H9 (cell line): ENCODE results near the gene SMARCA2. TPM values are rescaled to one million over a fixed set of nuclear protein-coding genes. Genes with fewer than 3 reads are reported as not detected.

Experiments used
- DNase-seq: peaks from one replicate; pipeline ENCODE4 v3.0.0-alpha.2; 2017
- H2AFZ ChIP-seq: one replicate; pipeline ENCODE4 v1.6.1; 2013; ENCODE audit warnings: mild to moderate bottlenecking, low read length, control low read depth, moderate library complexity
- H2AK5ac ChIP-seq: 2 replicates; pipeline ENCODE4 v1.6.1; 2013; ENCODE audit warnings: low read length, control low read depth, mixed read lengths; ENCODE audit not compliant: insufficient read length
- H2BK120ac ChIP-seq: one replicate; pipeline ENCODE4 v1.6.1; 2013; ENCODE audit warnings: low read depth, mild to moderate bottlenecking, low read length, control low read depth, inconsistent platforms; ENCODE audit not compliant: poor library complexity, severe bottlenecking
- H2BK12ac ChIP-seq: 2 replicates; pipeline ENCODE4 v1.6.1; 2013; ENCODE audit warnings: low read length, control low read depth, mixed read lengths, low read depth; ENCODE audit not compliant: insufficient read length
- H2BK15ac ChIP-seq: 2 replicates; pipeline ENCODE4 v1.6.1; 2013; ENCODE audit warnings: low read depth, low read length, control low read depth
- H2BK20ac ChIP-seq: one replicate; pipeline ENCODE4 v1.6.1; 2013; ENCODE audit warnings: low read depth, mild to moderate bottlenecking, low read length, control low read depth, inconsistent platforms; ENCODE audit not compliant: poor library complexity, severe bottlenecking
- H2BK5ac ChIP-seq: 2 replicates; pipeline ENCODE4 v1.6.1; 2013; ENCODE audit warnings: low read length, control low read depth, mixed read lengths; ENCODE audit not compliant: insufficient read length
- H3K14ac ChIP-seq: 2 replicates; pipeline ENCODE4 v1.6.1; 2013; ENCODE audit warnings: low read length, control low read depth; ENCODE audit not compliant: insufficient read depth
- H3K18ac ChIP-seq: 2 replicates; pipeline ENCODE4 v1.6.1; 2013; ENCODE audit warnings: low read depth, mild to moderate bottlenecking, mixed read lengths, low read length, control low read depth; ENCODE audit not compliant: insufficient read length
- H3K23ac ChIP-seq: 2 replicates; pipeline ENCODE4 v1.6.1; 2013; ENCODE audit warnings: low read length, control low read depth, mixed read lengths, low read depth; ENCODE audit not compliant: insufficient read length
- H3K23me2 ChIP-seq: 2 replicates; pipeline ENCODE4 v1.6.1; 2013; ENCODE audit warnings: low read depth, mild to moderate bottlenecking, mixed read lengths, low read length, control low read depth; ENCODE audit not compliant: insufficient read length, poor library complexity, severe bottlenecking
- H3K27ac ChIP-seq: 2 replicates; pipeline ENCODE4 v1.5.1; 2013; ENCODE audit warnings: low read length, control low read depth, mixed read lengths, low read depth; ENCODE audit not compliant: insufficient read length
- H3K27me3 ChIP-seq: 2 replicates; pipeline ENCODE4 v1.6.1; 2013; ENCODE audit warnings: low read length, control low read depth, inconsistent platforms; ENCODE audit not compliant: insufficient read depth
- H3K4ac ChIP-seq: 2 replicates; pipeline ENCODE4 v1.6.1; 2013; ENCODE audit warnings: low read depth, mild to moderate bottlenecking, control low read depth, inconsistent platforms, low read length, moderate library complexity
- H3K4me1 ChIP-seq: 2 replicates; pipeline ENCODE4 v1.6.1; 2013; ENCODE audit warnings: low read length, control low read depth, inconsistent platforms; ENCODE audit not compliant: insufficient read depth
- H3K4me2 ChIP-seq: 2 replicates; pipeline ENCODE4 v1.6.1; 2013; ENCODE audit warnings: low read length, control low read depth, mixed read lengths; ENCODE audit not compliant: insufficient read length, insufficient read depth
- H3K56ac ChIP-seq: 2 replicates; pipeline ENCODE4 v1.6.1; 2013; ENCODE audit warnings: low read depth, mild to moderate bottlenecking, mixed read lengths, low read length, control low read depth; ENCODE audit not compliant: insufficient read length
- H3K79me1 ChIP-seq: 2 replicates; pipeline ENCODE4 v1.6.1; 2013; ENCODE audit warnings: low read depth, mild to moderate bottlenecking, moderate library complexity, low read length, control low read depth, inconsistent platforms; ENCODE audit not compliant: insufficient read depth, poor library complexity, severe bottlenecking
- H3K79me2 ChIP-seq: 2 replicates; pipeline ENCODE4 v1.6.1; 2013; ENCODE audit warnings: low read length, control low read depth, inconsistent platforms; ENCODE audit not compliant: insufficient read depth
- H3K9ac ChIP-seq: 2 replicates; pipeline ENCODE4 v1.6.1; 2013; ENCODE audit warnings: low read length, control low read depth, mixed read lengths; ENCODE audit not compliant: insufficient read length; ENCODE audit errors: extremely low read depth
- H3K9me3 ChIP-seq: one replicate; pipeline ENCODE4 v1.6.1; 2013; ENCODE audit warnings: low read depth, low read length, inconsistent platforms; ENCODE audit not compliant: control insufficient read depth
- H3T11ph ChIP-seq: one replicate; pipeline ENCODE4 v1.6.1; 2013; ENCODE audit warnings: mild to moderate bottlenecking, low read length, control low read depth, inconsistent platforms
- H4K20me1 ChIP-seq: one replicate; pipeline ENCODE4 v1.6.1; 2013; ENCODE audit not compliant: control insufficient read depth, insufficient read length, insufficient read depth
- H4K5ac ChIP-seq: 2 replicates; pipeline ENCODE4 v1.6.1; 2013; ENCODE audit warnings: low read depth, mild to moderate bottlenecking, mixed read lengths, low read length, control low read depth; ENCODE audit not compliant: insufficient read length
- H4K8ac ChIP-seq: replicated peaks from 2 replicates; pipeline ENCODE4 v1.6.1; 2013; ENCODE audit warnings: low read length, control low read depth, mixed read lengths, low read depth; ENCODE audit not compliant: insufficient read length
- H4K91ac ChIP-seq: 2 replicates; pipeline ENCODE4 v1.6.1; 2013; ENCODE audit warnings: low read depth, mild to moderate bottlenecking, moderate library complexity, mixed read lengths, low read length, control low read depth; ENCODE audit not compliant: insufficient read length
- H3K27ac Mint-ChIP-seq, 3 experiments: 2 replicates in 2 of 3; 3 replicates in 1 of 3; pipeline ENCODE4 v1.8.0; 2020 to 2021; ENCODE audit warnings: mixed read lengths in 3 of 3, mild to moderate bottlenecking in 1 of 3, moderate library complexity in 1 of 3
- H3K27me3 Mint-ChIP-seq: 2 replicates; pipeline ENCODE4 v1.8.0; 2021; ENCODE audit warnings: low read depth, mild to moderate bottlenecking, moderate library complexity, mixed read lengths
- H3K36me3 Mint-ChIP-seq, 3 experiments: 2 replicates in 2 of 3; 3 replicates in 1 of 3; pipeline ENCODE4 v1.8.0; 2020 to 2021; ENCODE audit warnings: low read depth in 3 of 3, mixed read lengths in 3 of 3; ENCODE audit not compliant: insufficient read depth in 1 of 3
- H3K4me1 Mint-ChIP-seq, 2 experiments: 2 replicates each; pipeline ENCODE4 v1.8.0; 2020; ENCODE audit warnings: mixed read lengths in 2 of 2
- H3K4me3 Mint-ChIP-seq, 2 experiments: 2 replicates in 1 of 2; 3 replicates in 1 of 2; pipeline ENCODE4 v1.8.0; 2020 to 2021; ENCODE audit warnings: mild to moderate bottlenecking in 2 of 2, mixed read lengths in 2 of 2, moderate library complexity in 1 of 2
- H3K9me3 Mint-ChIP-seq, 2 experiments: 2 replicates in 1 of 2; 3 replicates in 1 of 2; pipeline ENCODE4 v1.8.0; 2020; ENCODE audit warnings: mild to moderate bottlenecking in 2 of 2, mixed read lengths in 2 of 2, moderate library complexity in 1 of 2
- CTCF ChIP-seq: fragments of 200-600 bp; sonication (generic); conservative IDR thresholded peaks from 3 replicates; pipeline ENCODE4 v1.8.0; 2021; ENCODE audit warnings: antibody characterized with exemption, mild to moderate bottlenecking
- WGBS: extraction: QIAGEN DNeasy Blood & Tissue Kit; methylation state at CpG from one replicate; pipeline ENCODE4 v1.1.7; 2013; ENCODE audit warnings: missing lambda C conversion rate, low lambda C conversion rate, mixed read lengths; ENCODE audit not compliant: insufficient read length; ENCODE audit errors: extremely low coverage; 5-methylcytosine and 5-hydroxymethylcytosine counted together
- total RNA-seq: library from RNA; stranded (reverse); gene quantifications from 2 replicates; pipeline ENCODE4 v1.2.1, GENCODE V29; 2021

SMARCA2 gene
- total RNA-seq, 1 experiment from 2014 or later, result 15.3 TPM

GRCh38 chr9:2234371-2234893, 219.3 kb downstream of the SMARCA2 start:
- H3K56ac ChIP-seq, result no peak overlapping the region

More at GRCh38 chr9:2234371-2234893, 219.3 kb downstream of the SMARCA2 start:
- H2BK5ac ChIP-seq, result no peak overlapping the region
- no peak for DNase-seq
- no peak overlapping the region for H3K4ac ChIP-seq
- H4K91ac ChIP-seq, result no peak overlapping the region
- no peak for TF ChIP-seq CTCF
- H3T11ph ChIP-seq, result no peak overlapping the region
- no peak overlapping the region for H3K9ac ChIP-seq
- H3K27me3 ChIP-seq, result no peaks in the 10 kb centered on the region
- H2BK120ac ChIP-seq, result no peak overlapping the region
- H3K23ac ChIP-seq, result no peak overlapping the region
- H3K9me3 ChIP-seq, result no peaks in the 10 kb centered on the region
- peaks cover 0 to 10% (median 8%) of the 10 kb centered on the region in 3 experiments; a peak in 6 of 7 replicates for H3K36me3 Mint-ChIP-seq
- peaks cover 5 to 8% of the 10 kb centered on the region in 2 experiments; a peak in 4 of 5 replicates for H3K9me3 Mint-ChIP-seq
- no peak overlapping the region for H4K5ac ChIP-seq
- H3K27ac ChIP-seq, result no peak overlapping the region
- H3K14ac ChIP-seq, result no peak overlapping the region
- H4K20me1 ChIP-seq, result no peaks in the 10 kb centered on the region
- no peak overlapping the region for H2BK20ac ChIP-seq
- H3K4me1 Mint-ChIP-seq, result peaks cover 7 to 24% of the 10 kb centered on the region in 2 experiments; a peak in 2 of 4 replicates
- no peak overlapping the region for H3K4me2 ChIP-seq
- no peak overlapping the region for H2AK5ac ChIP-seq
- no peaks in the 10 kb centered on the region; the same call in 1 of the 2 replicates for H3K27me3 Mint-ChIP-seq
- H3K79me2 ChIP-seq, result no peaks in the 10 kb centered on the region
- no peak overlapping the region for H2BK15ac ChIP-seq
- WGBS, result no CpG with 5 or more reads among the region's 5 CpGs
- no peaks in the 10 kb centered on the region for H3K23me2 ChIP-seq
- H2AFZ ChIP-seq, result no peak overlapping the region
- no peak overlapping the region for H3K18ac ChIP-seq
- no peaks in the 10 kb centered on the region for H3K4me1 ChIP-seq
- H2BK12ac ChIP-seq, result no peak overlapping the region
- H3K79me1 ChIP-seq, result no peaks in the 10 kb centered on the region
- H3K27ac Mint-ChIP-seq, result no peak overlapping the region
- no peak overlapping the region for H3K4me3 Mint-ChIP-seq
- no peak overlapping the region for H4K8ac ChIP-seq
